NCI-H1092 (cell line): ENCODE measurements around the gene IMPDH2.
"Not testable (repeated sequence)": the region's sequence is repeated elsewhere in the genome, so short reads cannot be mapped to it uniquely, and the experiment has no call there.

Experiments
- DNase-seq: peaks from one replicate; lab custom pipeline; 2025; lab: John Stamatoyannopoulos, UW

The IMPDH2 gene

GRCh38 chr3:49021213-49021812, 7.9 kb downstream of the IMPDH2 start:
- peak; percentile 95 for DNase-seq

- DNase-seq, result no peak
These were observed 8.6 kb downstream of the IMPDH2 start for GRCh38 chr3:49020330-49021212.

- DNase-seq, result no peak
These were observed 9.3 kb downstream of the IMPDH2 start for GRCh38 chr3:49019941-49020329.

- no peak for DNase-seq
These were observed 10.5 kb downstream of the IMPDH2 start for GRCh38 chr3:49018707-49019006.

GRCh38 chr3:49017971-49018706, 11.1 kb downstream of the IMPDH2 start, which contains the start of gene DALRD3:
DALRD3 (minus strand) TSS chr3:49018580; CDS start chr3:49018564, 16 bp downstream.
- peak; percentile 59 for DNase-seq

GRCh38 chr3:49017229-49017970, 11.8 kb downstream of the IMPDH2 start:
- no peak for DNase-seq

GRCh38 chr3:49016414-49017228, 12.6 kb downstream of the IMPDH2 start:
- no peak for DNase-seq

- DNase-seq, result no peak
These were observed 13.4 kb downstream of the IMPDH2 start for GRCh38 chr3:49015765-49016164.

- DNase-seq, result no peak
These were observed 14.1 kb downstream of the IMPDH2 start for GRCh38 chr3:49015072-49015471.

GRCh38 chr3:49013738-49014660, 15.2 kb downstream of the IMPDH2 start:
- DNase-seq, result no peak

- DNase-seq, result no peak
These were observed 16.0 kb downstream of the IMPDH2 start for GRCh38 chr3:49013113-49013737.

GRCh38 chr3:49012441-49013017, 16.7 kb downstream of the IMPDH2 start:
- no peak for DNase-seq

- DNase-seq, result no peak
These were observed 19.8 kb downstream of the IMPDH2 start for GRCh38 chr3:49009396-49009795.

- DNase-seq, result not testable (repeated sequence)
These were observed 20.6 kb downstream of the IMPDH2 start for GRCh38 chr3:49008627-49009026.

GRCh38 chr3:49007771-49008528, 21.2 kb downstream of the IMPDH2 start:
- peak; percentile 49 for DNase-seq

- peak; percentile 95 for DNase-seq
These were observed 22.0 kb downstream of the IMPDH2 start, which contains the start of gene WDR6 for GRCh38 chr3:49007068-49007770. WDR6 (plus strand) TSS chr3:49007391; CDS start chr3:49007432, 41 bp downstream.

GRCh38 chr3:49006408-49007067, 22.7 kb downstream of the IMPDH2 start:
- no peak for DNase-seq
